Esophagus muscularis mucosa (tissue), 4 donors: Measurements from ENCODE around the gene CHAC1. TPM values are rescaled to one million over a fixed set of nuclear protein-coding genes. Genes with fewer than 3 reads are reported as not detected.

Experiments
- DNase-seq: peaks from one replicate; pipeline ENCODE4 v3.0.0-alpha.2; 2017; ENCODE audit errors: extremely low spot score
- H3K27ac ChIP-seq, 4 donors: fragments of 200-600 bp; sonication (generic); replicated peaks in 1 of 4; 1 replicate in 3 of 4; 2 replicates in 1 of 4; pipeline ENCODE4 v1.5.1; 2016 to 2019; ENCODE audit warnings: mild to moderate bottlenecking in 1 of 4
- H3K27me3 ChIP-seq, 4 donors: fragments of 200-600 bp; sonication (generic); one replicate each; pipeline versions ENCODE4 v1.5.1 to v1.6.0; 2016 to 2019
- H3K36me3 ChIP-seq, 4 donors: fragments of 200-600 bp; sonication (generic); one replicate each; pipeline ENCODE4 v1.5.1; 2016 to 2019
- H3K4me1 ChIP-seq, 4 donors: fragments of 200-600 bp; sonication (generic); one replicate each; pipeline ENCODE4 v1.5.1; 2016 to 2019
- H3K4me3 ChIP-seq, 4 donors: fragments of 200-600 bp; sonication (generic); 1 replicate in 2 of 4; 2 replicates in 2 of 4; pipeline ENCODE4 v1.5.1; 2016 to 2019; ENCODE audit warnings: mild to moderate bottlenecking in 4 of 4, moderate library complexity in 1 of 4
- H3K9me3 ChIP-seq, 4 donors: fragments of 200-600 bp; sonication (generic); 1 replicate in 3 of 4; 2 replicates in 1 of 4; pipeline ENCODE4 v1.5.1; 2016 to 2019
- EP300 ChIP-seq: sonication (generic); formaldehyde crosslinking; IDR thresholded peaks from one replicate; pipeline ENCODE4 v1.6.1; 2017; ENCODE audit warnings: antibody characterized with exemption
- POLR2A ChIP-seq: fragments of 450-650 bp; IDR thresholded peaks from one replicate; pipeline ENCODE4 v1.6.1; 2017; ENCODE audit warnings: antibody characterized with exemption, moderate library complexity, mild to moderate bottlenecking, low read depth
- POLR2AphosphoS5 ChIP-seq, 2 donors: sonication (generic); formaldehyde crosslinking; IDR thresholded peaks; one replicate each; pipeline ENCODE4 v1.6.1; 2017; ENCODE audit warnings: antibody characterized with exemption in 2 of 2
- WGBS: methylation state at CpG from one replicate; pipeline ENCODE4 v1.1.5; 2018; 5-methylcytosine and 5-hydroxymethylcytosine counted together
- intact Hi-C: fragments of 100-400 bp; cut with DNase I; formaldehyde crosslinking; loops from one replicate; pipeline ENCODE4 v1.15.1; 2023
- total RNA-seq, 4 donors: library from RNA; depleted of rRNA; stranded (reverse); fragments of >200 nt; gene quantifications; one replicate each; pipeline versions ENCODE4 v1.1.0 to v1.2.1, GENCODE V29; 2016
- TF ChIP-seq, protein P1 (sequence below), 3 experiments: fragments of 200-600 bp in 2 of 3; fragments of 450-650 bp in 1 of 3; sonication (generic) in 2 of 3; IDR thresholded peaks; one replicate each; pipeline ENCODE4 v1.5.1; 2017 to 2019; ENCODE audit warnings: antibody characterized with exemption in 3 of 3, mild to moderate bottlenecking in 2 of 3, moderate library complexity in 1 of 3

Gene CHAC1
- total RNA-seq, 4 donors from 2014 or later = 0.66 to 3.6 (median 1.3) TPM

DNA sequence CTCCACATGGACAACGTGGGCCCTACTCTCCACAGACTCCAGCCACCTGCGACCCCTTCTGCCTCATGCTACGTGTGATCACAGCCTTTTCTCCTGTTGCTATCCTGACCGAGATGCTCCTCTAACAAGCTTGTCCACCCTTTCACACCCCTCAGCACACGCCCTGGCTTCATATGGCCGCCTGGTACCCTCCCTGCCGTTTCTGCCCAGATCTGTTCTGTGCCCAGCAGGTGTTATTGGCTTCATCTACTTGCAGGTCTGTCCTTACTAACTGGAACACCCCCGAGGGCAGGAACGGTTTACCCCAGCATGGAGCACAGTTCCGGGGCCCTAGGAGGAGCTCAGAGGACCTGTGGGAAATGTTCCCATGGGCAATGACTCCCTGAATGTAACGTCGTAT, 9.9 kb downstream of the CHAC1 start:
- Histone ChIP-seq H3K4me3 (no peak overlapping the region), H3K9me3 (no peaks in the 10 kb centered on the region), H3K36me3 (no peaks in the 10 kb centered on the region), H3K4me1 (peaks cover 0 to 4% (median 2%) of the 10 kb centered on the region in 4 donors), H3K27ac (no peak overlapping the region), H3K27me3 (no peaks in the 10 kb centered on the region)
- DNase-seq = no peak
- TF ChIP-seq EP300 (no peak), POLR2AphosphoS5 (IDR thresholded peaks at IDR 0.05) (no peak), POLR2A (no peak)
- TF ChIP-seq, protein P1, sequence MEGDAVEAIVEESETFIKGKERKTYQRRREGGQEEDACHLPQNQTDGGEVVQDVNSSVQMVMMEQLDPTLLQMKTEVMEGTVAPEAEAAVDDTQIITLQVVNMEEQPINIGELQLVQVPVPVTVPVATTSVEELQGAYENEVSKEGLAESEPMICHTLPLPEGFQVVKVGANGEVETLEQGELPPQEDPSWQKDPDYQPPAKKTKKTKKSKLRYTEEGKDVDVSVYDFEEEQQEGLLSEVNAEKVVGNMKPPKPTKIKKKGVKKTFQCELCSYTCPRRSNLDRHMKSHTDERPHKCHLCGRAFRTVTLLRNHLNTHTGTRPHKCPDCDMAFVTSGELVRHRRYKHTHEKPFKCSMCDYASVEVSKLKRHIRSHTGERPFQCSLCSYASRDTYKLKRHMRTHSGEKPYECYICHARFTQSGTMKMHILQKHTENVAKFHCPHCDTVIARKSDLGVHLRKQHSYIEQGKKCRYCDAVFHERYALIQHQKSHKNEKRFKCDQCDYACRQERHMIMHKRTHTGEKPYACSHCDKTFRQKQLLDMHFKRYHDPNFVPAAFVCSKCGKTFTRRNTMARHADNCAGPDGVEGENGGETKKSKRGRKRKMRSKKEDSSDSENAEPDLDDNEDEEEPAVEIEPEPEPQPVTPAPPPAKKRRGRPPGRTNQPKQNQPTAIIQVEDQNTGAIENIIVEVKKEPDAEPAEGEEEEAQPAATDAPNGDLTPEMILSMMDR (IDR thresholded peaks at IDR 0.05) = no peak
- 93% methylated on average over 12 of the region's 12 CpGs for WGBS
- intact Hi-C loops = no loop called here

DNA sequence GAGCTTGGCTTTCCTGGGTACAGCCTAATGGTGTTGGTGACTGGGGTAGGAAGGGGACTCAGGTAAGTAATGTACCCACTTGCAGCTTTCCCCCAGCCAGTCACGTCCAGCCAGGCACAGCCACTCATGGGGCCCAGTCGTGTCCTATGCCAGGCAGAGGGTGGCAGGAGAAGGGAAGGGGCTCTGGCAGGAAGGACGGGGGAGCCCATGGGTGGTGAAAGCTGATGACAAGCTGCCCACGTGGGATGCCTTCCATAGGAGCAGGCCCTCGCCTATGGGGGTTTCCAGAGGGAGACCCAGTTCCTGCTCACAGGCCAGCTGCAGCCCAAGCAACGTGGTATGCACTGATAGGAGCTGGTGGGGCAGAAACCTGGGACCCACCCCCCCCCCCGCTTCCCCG, 10.7 kb downstream of the CHAC1 start:
- DNase-seq = no peak
- intact Hi-C loops = no loop called here
- Histone ChIP-seq H3K9me3 (no peaks in the 10 kb centered on the region), H3K27me3 (no peaks in the 10 kb centered on the region), H3K27ac (no peak overlapping the region), H3K4me3 (no peak overlapping the region), H3K4me1 (no peaks in the 10 kb centered on the region), H3K36me3 (no peaks in the 10 kb centered on the region)
- TF ChIP-seq, protein P1 (IDR thresholded peaks at IDR 0.05) = no peak
- no peak for TF ChIP-seq POLR2AphosphoS5 (IDR thresholded peaks at IDR 0.05)
- TF ChIP-seq POLR2A = no peak
- no peak for TF ChIP-seq EP300
- WGBS = 78% methylated on average over 5 of the region's 8 CpGs

DNA sequence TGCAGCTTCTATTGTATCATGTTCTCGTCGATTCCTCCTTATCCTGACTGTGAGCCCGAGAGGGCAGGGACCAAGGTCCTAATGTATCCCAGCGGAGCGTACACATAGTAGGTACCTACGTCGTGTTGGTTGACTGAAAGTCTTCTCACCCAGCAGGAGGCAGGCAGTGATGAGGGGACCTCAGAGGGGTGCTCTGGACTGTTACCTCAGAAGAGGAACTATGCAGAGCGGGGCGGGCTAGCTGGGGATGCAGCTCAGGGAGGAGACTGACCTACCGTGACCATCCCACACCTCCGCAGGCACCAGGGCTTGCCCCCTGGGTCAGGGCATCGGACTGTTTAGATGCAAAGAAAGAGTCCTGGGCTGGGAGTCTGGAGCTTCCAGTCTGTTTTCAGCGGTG, 11.4 kb downstream of the CHAC1 start:
- Histone ChIP-seq H3K27me3 (no peaks in the 10 kb centered on the region), H3K27ac (no peak overlapping the region), H3K4me3 (no peak overlapping the region), H3K36me3 (no peaks in the 10 kb centered on the region), H3K4me1 (no peaks in the 10 kb centered on the region), H3K9me3 (no peaks in the 10 kb centered on the region)
- TF ChIP-seq POLR2AphosphoS5 (IDR thresholded peaks at IDR 0.05) (no peak), EP300 (no peak), POLR2A (no peak)
- WGBS = 89% methylated on average over 12 of the region's 13 CpGs
- intact Hi-C loops = no loop called here
- DNase-seq = no peak

DNA sequence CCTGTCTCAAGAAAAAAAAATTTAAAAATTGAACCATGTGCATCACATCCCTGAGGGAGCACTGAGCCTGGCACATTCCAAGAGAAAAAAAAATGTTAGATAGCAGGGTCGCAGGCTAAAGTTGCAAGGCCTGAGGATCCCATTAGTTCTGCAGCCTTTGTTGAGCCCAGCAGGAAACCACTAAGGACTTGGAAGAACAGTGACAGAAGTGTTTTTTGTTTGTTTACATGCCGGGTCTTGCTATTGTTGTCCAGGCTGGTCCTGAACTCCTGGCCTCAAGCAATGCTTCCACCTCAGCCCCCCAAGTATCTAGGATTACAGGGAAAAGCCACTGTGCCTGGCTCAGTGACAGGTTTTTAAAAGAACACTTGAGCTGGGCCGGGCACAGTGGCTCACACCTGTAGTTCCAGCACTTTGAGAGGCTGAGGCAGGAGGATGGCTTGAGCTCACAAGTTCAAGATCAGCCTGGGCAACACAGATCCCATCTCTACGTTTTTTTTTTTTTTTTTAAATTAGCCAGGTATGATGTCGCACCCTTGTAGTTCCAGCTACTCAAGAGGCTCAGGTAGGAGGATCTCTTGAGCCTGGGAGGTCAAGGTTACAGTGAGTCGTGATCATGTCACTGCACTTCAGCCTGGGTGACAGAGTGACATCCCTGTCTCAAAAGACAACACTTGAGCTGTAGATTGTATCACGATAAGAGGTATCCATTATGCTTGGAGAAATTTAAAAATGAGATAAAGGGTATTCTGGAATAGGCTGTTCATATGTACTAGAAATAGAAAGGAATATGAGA, 15.2 kb downstream of the CHAC1 start:
- Histone ChIP-seq H3K27ac (no peak overlapping the region), H3K9me3 (no peaks in the 10 kb centered on the region), H3K4me3 (no peak overlapping the region), H3K27me3 (no peaks in the 10 kb centered on the region), H3K36me3 (no peaks in the 10 kb centered on the region), H3K4me1 (no peaks in the 10 kb centered on the region)
- 74% methylated on average over 7 of the region's 7 CpGs for WGBS
- intact Hi-C loops = no loop called here
- TF ChIP-seq POLR2AphosphoS5 (IDR thresholded peaks at IDR 0.05) = no peak
- TF ChIP-seq EP300 = no peak
- TF ChIP-seq, protein P1 (IDR thresholded peaks at IDR 0.05) = no peak
- no peak for TF ChIP-seq POLR2A
- no peak for DNase-seq

DNA sequence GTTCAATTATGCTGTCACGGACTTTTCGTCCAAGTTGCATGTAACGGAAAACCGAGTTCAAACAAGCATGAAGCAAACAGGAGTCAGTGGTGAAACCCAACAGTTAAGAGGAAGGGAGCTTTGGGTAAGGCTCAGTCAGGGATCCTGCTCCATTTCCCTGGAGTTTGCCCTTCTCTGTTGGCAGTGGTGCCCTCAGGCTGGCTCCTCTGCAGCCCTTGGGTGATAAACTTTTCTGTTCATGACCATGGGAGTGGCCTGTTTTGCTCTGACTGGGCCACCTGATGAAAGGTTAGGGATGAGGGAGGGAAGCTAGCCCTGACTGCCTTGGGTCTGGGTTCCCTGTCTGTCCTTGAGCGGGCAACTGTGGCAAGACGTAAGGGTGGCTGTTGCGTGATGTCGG, 16.1 kb downstream of the CHAC1 start:
- no peak for DNase-seq
- Histone ChIP-seq H3K36me3 (no peaks in the 10 kb centered on the region), H3K9me3 (no peaks in the 10 kb centered on the region), H3K4me1 (no peaks in the 10 kb centered on the region), H3K27ac (no peak overlapping the region), H3K4me3 (no peak overlapping the region), H3K27me3 (no peaks in the 10 kb centered on the region)
- over 99% methylated on average over 8 of the region's 8 CpGs for WGBS
- no peak for TF ChIP-seq POLR2A
- TF ChIP-seq, protein P1 (IDR thresholded peaks at IDR 0.05) = no peak
- TF ChIP-seq POLR2AphosphoS5 (IDR thresholded peaks at IDR 0.05) = no peak
- TF ChIP-seq EP300 = no peak
- intact Hi-C loops = no loop called here
